Activated T-helper 1 cell treated with anti-CD3 and anti-CD28 coated beads, Interleukin-2, amount 50 U/mL, for 16 hours (primary cell): ENCODE measurements around the gene GFAP.
A peak's percentile ranks its signal among the peaks of the same experiment; 100 is the strongest.

Experiments
- DNase-seq, 2 donors: peaks; one replicate each; pipeline ENCODE4 v3.0.0-alpha.2; 2020; ENCODE audit warnings: low read depth in 1 of 2, low spot score in 1 of 2

Gene GFAP

DNA sequence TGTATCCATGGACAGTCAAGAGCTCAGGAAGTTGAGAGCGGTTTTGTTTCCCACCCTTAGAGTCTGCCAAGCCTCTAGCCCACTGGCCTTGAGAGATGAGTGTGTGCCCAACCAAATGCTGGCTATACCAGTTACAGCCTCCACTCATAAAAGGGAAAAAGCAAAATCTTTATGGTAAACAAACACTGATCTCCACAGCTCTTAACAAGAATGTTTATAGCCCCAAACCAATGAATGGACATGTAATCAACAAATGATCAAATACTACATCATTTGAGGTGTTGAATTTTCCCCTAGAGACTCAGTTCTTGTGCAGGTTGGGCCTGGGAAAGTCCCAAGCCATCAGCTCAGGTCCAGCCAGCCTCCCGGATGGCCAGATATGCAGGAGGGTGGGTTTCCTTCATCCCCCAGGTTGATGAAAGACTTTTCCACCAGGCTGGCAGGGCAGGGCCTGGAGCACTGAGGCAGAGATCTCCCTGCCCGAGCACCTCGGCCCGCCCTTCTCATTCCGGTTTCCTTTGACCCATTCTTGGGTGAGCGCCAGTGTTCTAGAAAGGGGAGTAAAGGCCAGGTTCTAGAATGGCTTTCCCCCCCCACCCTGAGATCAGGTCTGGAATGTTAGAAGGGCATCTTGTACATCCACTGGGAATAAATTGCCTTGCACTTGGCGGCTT is 12.2 kb downstream of the GFAP start:
- DNase-seq: no peak

DNA sequence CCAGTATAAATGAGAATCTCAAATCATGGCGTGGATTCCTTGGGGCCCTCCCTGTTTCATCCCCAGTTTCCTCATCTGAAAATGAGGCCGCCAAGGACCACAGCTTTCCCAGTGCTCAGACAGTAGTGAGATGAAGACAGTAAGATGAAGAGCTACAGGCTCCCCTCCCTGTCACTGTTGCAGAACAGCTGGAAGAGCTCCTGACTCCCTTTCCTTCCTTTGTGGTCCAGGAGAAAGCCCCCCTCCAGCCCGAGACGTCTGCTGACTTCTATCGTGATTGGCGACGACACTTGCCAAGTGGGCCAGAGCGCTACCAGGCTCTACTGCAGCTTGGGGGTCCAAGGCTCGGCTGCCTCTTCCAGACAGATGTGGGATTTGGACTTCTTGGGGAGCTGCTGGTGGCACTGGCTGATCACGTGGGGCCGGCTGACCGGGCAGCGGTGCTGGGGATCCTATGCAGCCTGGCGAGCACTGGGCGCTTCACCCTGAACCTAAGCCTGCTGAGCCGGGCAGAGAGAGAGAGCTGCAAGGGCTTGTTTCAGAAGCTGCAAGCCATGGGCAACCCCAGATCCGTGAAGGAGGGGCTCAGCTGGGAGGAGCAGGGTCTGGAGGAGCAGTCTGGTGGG is 13.1 kb downstream of the GFAP start:
- no peak for DNase-seq

DNA sequence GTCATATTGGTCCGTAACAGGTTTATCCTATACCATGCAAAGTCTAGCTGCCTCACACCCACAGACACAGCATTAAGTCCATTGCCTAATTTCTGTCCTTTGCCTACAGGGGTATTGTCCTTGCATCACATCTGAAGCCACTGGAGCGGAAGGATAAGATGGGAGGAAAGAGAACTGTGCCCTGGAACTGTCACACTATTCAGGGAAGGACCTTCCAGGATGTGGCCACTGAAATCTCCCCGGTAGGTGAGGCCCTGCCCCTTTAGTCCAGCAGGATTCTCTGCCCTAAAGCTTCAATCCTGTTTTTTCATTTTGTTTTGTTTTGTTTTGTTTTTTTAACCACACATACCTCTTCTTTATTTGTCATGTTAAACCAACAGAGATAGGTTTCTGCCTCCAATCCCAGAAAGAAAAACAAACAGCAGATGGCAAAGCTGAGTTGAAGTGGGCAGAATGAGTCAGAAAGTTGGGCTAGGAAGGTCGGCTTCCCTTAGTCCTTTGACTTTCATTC is 13.8 kb downstream of the GFAP start:
- DNase-seq: no peak

DNA sequence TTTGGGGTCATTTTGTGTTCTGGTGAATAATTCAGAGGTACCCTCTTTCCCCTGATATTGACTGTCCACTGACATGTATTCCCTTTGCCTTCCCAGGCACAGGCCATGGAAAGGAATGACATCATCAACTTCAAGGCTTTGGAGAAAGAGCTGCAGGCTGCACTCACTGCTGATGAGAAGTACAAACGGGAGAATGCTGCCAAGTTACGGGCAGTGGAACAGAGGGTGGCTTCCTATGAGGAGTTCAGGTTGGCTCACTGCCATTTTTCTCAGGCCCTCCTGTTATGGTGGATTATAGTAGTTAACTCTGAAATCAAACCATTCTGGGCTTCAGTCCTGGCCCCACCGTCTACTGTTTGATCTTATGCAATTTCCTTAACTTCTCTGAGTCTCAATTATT is 14.4 kb downstream of the GFAP start:
- DNase-seq: no peak

DNA sequence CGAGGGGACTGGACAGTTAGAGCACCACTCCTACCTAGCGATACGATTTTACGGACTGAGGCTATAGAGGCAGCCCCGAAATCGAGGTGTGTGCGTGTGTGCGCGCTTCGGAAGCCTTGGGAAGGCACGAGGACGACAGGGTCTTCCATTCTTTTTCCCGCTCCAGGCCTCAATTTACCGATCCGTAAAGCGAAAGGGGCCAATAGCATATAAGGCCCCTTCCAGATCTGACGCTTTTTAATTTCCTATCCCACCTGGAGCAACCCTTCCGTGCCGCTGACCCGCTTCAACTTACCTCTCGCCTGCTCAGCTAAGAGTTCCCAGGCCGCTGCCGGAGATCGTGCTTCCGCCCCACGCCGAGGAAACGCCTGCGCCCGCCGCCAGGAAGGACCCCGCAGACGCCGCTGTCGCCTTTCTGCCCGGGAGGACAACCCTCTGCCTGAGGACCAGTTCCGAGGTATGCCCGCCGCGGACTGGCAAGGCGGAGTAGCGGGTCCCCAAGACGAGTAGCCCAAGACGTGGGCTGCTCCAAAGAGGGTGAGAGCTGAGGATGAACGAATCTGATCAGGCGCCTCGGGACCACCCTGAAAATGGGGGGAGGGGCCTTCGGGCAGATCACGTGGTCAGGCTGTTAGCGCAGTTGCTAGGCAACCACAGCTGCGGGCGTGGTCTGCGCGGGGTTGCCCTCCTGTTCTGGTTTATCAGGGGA is 16.1 kb downstream of the GFAP start, which contains the start of gene EFTUD2:
TSS of gene EFTUD2 (minus strand) at position 372 of the 709 bp plus-strand sequence. CDS start 4,924 bp downstream, outside the sequence.
- peak; percentile 85 to 86 for DNase-seq

DNA sequence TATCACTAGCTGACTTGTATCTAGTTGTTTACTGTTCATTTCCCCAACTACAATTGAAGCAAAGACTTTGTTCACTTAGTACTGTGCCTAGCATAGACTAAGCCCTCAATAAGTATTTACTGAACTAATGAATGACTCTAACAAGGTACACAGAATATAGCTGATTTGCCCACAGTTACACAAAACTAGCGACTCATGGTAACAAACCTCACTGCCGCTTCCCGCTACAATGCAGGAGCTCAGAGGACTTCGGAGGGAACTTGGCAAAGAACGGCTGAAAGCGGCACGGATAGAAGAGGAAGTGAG is 16.6 kb downstream of the GFAP start:
- no peak for DNase-seq

DNA sequence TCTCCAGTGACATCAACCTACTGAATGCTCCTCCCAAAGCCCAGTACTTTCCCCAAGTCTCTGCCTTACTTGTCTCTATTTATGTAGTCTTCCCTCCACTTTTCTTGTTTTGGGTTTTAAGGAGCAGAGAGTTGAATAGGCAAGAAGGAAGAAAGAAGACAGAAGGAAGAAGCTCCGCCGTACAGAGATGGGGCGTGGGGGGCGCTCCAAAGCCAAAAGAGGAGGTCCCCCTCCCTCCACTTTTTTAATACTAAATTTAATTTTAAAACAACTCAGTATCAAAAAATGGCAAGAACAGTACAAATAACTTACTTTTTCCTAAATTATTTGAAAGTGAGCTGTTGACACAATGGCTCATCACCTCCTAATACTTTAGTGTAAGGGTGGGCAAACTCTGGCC is 20.7 kb downstream of the GFAP start:
- no peak for DNase-seq

DNA sequence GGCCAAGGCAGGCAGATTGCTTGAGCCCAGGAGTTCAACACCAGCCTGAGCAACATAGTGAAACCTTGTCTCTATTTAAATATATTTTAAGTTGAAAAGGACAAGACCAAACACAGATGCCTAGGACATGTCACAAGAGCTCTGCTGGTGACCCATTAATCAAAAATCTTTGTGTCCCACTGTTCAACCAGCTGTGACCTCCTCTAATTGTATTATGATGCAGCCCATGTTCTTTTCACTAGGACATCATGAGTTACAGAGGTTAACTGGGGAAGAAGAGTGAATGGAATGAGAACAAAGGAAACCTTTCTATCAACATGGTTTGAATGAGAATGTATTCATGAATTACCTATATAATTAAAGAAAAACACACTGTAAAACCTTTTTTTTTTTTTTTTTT is 23.1 kb downstream of the GFAP start:
- DNase-seq: no peak

DNA sequence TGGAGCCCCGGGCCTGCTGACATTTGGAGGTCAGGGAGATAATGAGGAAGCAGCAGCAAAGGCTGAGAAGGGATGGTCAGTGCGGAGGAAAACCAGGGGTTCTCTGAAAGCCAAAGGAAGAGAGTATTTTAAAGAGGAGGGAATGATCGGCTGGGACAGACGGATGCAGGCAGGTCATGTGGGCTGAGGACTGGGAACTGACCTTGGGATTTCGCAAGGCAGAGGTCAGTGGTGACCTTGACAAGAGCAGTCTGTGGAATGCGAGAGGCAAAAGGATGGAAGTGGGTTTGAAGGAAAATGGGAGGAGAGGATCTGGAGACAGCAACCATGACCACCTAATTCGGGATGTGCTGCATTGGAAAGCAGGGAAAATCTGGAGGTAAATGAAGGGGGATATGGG is 26.3 kb downstream of the GFAP start:
- no peak for DNase-seq

DNA sequence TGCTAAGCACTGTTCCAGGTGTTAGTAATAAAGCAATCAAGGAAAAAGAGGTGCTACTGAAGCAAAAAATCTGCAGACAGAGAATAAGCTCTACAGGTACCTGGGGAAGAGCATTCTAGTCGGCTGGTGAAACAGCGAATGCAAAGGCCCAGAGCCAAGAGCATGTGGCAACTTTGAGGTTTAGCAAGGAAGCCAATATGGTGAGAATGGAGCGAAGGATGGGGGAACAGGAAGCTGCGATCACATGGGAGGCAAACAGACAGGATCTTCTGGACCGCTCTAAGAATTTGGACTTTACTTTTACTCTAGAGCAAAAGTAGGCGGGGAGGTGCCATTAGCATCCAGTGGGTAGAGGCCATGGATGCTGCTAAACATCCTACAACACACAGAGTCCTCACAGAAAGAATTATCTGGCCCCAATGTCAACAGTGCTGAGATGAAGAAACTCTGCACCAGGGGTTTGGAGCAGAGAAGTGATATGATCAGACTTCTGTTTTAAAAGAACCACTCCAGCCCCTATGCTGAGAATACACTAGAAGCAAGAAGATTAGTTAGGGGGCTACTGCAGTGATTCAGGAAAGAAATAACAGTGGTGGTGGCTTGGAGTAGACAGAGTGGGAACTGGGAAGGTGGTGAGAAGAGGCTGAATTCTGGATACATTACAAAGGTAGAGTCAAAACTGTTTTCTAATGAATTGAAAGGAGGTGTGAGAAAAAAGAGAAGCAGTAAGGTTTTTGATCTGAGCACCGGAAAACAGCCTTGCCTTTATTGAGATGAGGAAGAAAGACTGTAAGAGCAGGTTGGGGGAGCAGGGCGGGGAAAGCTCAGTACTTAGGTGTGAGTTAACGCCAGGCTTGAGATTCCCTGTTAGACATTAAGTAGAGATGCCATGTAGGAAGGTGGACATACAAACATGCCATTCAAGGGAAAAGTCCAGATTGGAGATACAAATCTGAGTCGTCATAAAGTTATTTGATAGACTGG is 27.0 kb downstream of the GFAP start:
- DNase-seq: no peak

DNA sequence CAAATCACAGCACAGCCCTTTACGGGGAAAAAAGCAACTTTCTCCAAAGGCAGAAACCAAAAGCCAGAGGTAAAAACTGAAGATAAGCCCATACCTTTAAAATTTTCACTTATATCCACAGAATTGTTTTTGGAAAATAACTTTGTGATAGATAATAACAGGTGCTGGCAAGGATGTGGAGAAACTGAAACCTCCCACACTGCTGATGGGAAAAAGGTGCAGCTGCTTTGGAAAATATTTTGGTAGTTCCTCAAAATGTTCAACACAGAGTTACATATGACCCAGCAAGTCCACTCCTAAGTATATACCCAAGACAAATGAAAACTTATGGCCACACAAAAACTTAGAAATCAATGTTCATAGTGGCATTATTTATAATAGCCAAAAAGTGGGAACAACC is 28.3 kb downstream of the GFAP start:
- no peak for DNase-seq

DNA sequence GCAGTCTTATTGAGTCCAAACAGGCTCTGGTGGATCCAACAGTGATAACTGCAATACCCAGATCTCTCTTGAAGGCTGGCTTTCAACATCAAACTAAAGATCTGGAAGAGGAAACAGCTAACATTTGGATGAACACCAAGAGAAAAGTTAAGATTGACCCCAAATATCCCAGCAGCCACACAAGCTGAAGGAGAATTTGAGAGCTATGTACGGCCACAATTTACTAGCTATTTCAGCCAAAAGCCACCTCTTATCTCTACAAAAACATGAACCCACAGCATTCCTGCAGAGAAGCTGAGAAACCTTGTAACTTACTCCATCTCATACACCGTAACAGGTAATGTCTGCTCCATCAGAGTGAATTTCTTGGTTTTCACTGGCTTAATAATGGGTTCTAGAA is 30.4 kb downstream of the GFAP start:
- DNase-seq: no peak

DNA sequence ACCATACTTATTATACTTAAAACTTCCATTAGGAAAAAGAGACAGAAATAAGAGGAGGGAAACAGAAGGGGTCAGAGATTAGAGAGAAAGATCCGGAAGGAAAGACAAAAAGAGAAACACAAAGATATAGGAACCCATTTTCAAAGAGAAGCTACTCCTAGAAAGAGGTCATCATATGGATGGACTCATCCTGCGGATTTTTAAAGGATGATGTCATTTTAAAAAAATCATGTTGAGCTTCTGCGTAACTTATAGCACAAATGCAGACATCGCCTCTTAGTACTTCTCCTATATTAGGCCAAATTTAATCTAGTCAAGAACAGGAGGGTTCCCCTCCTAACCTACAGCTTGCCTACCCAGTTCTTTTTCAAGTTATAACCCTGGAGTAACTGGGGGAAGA is 34.2 kb downstream of the GFAP start:
- no peak for DNase-seq

DNA sequence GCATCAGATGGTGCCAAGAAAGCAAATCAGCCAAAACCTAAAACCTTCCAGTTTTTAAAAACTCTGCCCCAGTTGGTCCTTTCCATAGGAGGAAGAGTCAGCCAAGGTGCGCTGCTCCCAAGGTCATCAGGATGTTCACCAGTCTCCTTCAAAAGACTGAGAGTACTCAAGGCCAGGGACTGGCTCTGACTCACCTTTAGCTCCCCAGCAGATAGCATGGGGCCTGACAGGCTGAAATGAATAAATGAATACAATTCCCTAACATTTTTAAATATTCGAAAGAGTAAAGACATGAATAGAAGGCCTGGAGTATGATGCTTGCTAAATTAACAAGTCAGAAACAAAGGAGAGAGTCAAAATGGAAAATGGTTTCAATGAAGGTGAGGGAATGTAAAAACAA is 35.2 kb downstream of the GFAP start:
- DNase-seq: no peak

DNA sequence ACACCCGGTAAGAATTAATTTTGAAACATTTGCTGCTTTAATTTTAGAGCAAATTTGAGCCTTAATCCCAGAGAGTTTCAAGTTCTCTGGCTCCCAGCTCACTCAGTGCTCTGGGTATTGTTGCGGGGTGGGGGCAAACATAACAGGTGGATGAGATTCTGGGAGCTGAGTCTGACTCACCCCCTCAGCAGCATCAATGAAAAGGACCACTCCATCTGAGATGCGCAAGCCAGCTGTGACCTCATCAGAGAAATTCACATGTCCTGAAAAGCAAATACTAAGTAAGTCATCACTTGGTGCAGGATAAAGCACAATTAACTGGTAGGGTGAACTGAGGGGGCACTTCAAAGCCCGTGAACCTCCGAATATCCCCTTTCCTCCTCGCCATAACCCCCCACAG is 35.9 kb downstream of the GFAP start:
- no peak for DNase-seq

DNA sequence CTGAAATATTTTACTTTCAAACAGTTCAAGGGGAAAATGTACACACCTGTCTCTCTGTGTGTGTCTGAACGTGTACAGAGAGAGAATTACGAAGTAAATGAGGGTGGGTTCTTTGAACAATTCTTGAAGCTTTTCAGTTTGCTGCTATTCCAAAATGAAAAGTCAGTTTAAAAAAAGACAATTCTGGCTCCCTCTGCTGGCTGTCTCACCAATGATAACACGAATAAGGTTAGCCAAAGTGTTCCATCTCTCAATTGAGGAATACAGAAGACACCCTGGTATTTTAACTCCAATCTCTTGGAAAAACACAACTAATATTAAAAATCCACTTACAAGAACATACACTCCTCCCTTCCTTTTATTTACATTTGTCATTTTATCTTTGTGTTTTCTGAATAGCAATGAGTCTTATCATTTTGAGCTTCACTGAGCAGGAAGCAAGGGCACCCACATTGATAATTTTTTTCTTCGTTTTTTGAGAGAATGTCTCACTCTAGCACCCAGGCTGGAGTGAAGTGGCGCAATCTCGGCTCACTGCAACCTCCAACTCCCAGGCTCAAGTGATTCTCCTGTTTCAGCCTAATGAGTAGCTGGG is 36.6 kb downstream of the GFAP start:
- DNase-seq: no peak

DNA sequence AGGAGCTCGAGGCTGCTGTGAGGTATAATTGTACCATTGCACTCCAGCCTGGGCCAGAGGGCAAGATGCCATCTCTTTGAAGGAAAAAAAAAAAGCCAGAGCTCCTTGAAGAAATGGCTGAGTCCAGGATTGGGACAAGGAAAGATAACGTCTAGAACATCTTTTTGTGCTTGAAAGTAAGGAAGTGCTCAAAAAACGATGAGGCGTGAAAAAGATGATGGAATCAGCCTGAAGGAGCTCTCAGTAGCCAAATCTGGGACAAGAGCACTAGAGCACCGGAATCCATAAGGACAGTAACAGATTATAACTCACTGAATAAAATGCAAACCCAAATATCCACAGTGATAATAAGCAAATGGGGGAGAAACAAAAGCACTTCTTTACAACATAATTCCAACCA is 38.2 kb downstream of the GFAP start:
- no peak for DNase-seq

DNA sequence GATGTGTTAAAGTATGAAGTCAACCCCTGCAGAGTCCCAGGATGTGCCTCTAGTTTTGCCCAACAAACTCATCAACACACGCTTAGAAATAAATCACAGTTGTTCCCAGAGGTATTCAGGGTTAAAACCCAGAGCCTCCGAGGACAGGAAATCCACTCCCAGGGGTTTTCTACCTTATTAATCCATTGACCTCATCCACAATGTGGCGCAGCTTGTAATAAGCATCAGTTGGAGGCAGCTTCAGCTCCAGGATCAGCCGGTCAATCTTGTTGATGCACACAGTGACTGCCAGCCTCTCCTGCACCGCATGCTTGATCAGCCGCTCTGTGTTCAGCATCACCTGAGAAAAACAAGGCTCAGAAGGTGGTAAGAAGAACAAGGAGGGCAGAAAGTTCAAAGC is 39.5 kb downstream of the GFAP start:
- no peak for DNase-seq

DNA sequence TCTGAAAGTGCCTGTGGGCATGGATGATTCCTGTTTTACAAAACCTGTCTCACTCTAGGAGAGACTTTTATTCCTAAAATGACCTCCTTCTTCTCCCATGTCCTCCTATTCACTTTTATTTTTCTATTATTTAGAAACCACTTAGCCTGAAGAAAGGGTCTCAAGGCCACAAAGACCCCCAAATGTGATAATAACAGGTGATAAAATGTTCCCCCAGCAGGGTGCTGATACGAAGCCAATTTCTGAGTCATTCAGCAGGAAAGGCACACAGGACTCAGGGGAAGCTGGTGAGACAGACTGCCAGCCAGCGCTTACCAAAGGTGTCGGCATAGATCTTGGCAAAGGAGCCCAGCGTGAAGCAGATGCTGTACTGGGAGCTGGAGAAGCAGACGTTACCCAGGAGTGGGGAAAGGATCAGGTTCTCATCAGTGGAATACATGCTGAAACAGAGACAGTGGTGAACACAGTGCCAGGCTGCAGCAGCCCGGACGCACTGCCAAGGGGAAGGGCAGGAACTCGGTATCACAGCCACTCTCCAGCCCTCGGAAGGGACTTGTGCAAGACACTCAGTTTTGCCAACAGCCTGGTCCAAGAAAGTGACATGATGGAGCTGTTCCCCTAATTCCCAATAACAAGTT is 43.0 kb downstream of the GFAP start:
- DNase-seq: no peak

DNA sequence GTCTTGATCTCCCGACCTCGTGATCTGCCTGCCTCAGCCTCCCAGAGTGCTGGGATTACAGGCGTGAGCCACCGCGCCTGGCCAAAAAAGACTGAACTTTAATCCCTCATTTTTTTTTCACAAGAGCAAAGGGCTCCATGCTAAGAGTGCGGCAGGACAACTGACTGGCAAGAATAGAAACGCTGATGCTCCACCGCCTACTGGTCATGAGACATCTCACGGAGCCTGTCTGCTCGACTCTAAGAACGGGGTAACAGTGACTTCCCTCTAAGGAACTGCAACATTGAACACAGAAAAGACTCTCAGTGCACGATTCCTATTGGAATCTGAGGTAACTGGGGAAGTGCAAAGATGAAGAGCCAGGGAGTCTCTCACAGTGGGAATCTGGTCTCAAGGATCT is 43.7 kb downstream of the GFAP start:
- DNase-seq: no peak
